ENCODE measurements around the gene CD300A. TPM values are rescaled to one million over a fixed set of nuclear protein-coding genes. Genes with fewer than 3 reads are reported as not detected.

Gene CD300A
- total and polyA plus RNA-seq, 4 experiments from 2014 or later, result 27.6 to 51.4 (median 33.7) TPM

DNA sequence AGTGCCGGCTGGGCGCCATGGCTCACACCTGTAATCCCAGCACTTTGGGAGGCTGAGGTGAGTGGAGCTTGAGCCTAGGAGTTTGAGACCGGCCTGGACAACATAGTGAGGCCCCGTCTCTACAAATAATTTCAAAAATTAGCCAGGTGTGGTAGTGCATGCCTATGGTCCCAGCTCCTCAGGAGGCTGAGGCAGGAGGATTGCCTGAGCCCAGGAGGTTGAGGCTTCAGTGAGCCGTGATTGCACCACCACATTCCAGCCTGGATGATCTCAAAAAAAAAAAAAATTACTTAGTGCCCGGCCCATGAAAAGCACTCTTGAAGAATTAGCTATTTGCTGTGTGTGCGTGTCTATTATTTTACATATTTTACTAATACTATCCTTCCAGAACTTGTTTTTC is 24.9 kb upstream of the CD300A start:
- Histone ChIP-seq H3K9me3 (ENCODE audit: control insufficient read depth in 1 of 2, low read length in 2 of 2) (no peaks in the 10 kb centered on the region), H3K36me3 (ENCODE audit: insufficient read depth, low read length) (no peaks in the 10 kb centered on the region), H3K4me1 (ENCODE audit: insufficient read depth, low read length) (no peaks in the 10 kb centered on the region), H3K27ac (ENCODE audit: low read depth, low read length) (no peak overlapping the region), H3K27me3 (ENCODE audit: insufficient read depth, low read length) (no peaks in the 10 kb centered on the region), H3K4me3 (ENCODE audit: low read length in 2 of 2) (no peak overlapping the region)
- intact Hi-C loops (cut with micrococcal nuclease), result no loop called here
- Mint-ChIP-seq H3K4me3 (no peak overlapping the region), H3K27ac (no peak overlapping the region), H3K9me3 (peaks cover 0 to 40% (median 30%) of the 10 kb centered on the region in 8 donors), H3K36me3 (peaks cover 0 to 2% of the 10 kb centered on the region in 2 donors), H3K27me3 (peaks cover 2 to 5% of the 10 kb centered on the region in 2 donors), H3K4me1 (peaks cover 0 to 1% (median 0%) of the 10 kb centered on the region in 4 donors)
- DNase-seq, result no peak
- ChIA-PET CTCF (ENCODE audit: partially characterized antibody) (interaction anchor here (1.8 kb wide), 1 partner anchor 15 kb away, joined by 4 read pairs; no protein-coding TSS in a partner anchor), POLR2A (ENCODE audit: partially characterized antibody) (no interaction called here)

DNA sequence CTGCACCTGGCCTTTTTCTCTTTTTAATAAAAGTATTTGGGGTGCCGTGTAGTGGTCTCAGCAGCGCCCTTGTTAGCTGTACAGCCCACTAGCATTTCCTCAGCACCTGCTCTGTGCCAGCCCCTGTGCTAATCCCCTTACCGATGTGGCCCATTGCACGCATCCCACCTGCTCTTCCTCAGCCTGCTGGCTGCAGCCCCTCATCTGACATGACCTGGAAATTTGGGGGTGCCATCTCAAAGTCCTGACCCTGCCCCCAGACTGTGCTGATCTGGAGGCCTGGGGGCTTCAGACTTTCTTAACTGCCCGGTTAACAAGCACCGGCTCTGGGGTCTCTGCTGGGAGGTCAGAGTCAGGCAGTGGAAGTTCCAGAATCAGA is 24.2 kb upstream of the CD300A start:
- no peak for DNase-seq
- Mint-ChIP-seq H3K36me3 (peaks cover 0 to 2% of the 10 kb centered on the region in 2 donors), H3K9me3 (peaks cover 0 to 33% (median 28%) of the 10 kb centered on the region in 8 donors), H3K27me3 (peaks cover 0 to 2% of the 10 kb centered on the region in 2 donors), H3K4me1 (peaks cover 0 to 1% (median 0%) of the 10 kb centered on the region in 4 donors), H3K4me3 (no peak overlapping the region), H3K27ac (no peak overlapping the region)
- POLR2A ChIA-PET (ENCODE audit: partially characterized antibody), result no interaction called here
- Histone ChIP-seq H3K27ac (ENCODE audit: low read depth, low read length) (no peak overlapping the region), H3K36me3 (ENCODE audit: insufficient read depth, low read length) (no peaks in the 10 kb centered on the region), H3K4me3 (ENCODE audit: low read length in 2 of 2) (no peak overlapping the region), H3K9me3 (ENCODE audit: control insufficient read depth in 1 of 2, low read length in 2 of 2) (no peaks in the 10 kb centered on the region), H3K27me3 (ENCODE audit: insufficient read depth, low read length) (no peaks in the 10 kb centered on the region), H3K4me1 (ENCODE audit: insufficient read depth, low read length) (no peaks in the 10 kb centered on the region)
- intact Hi-C loops (cut with micrococcal nuclease), result no loop called here
- CTCF ChIA-PET (ENCODE audit: partially characterized antibody), result interaction anchor here (1.8 kb wide), 1 partner anchor 14 kb away, joined by 4 read pairs; no protein-coding TSS in a partner anchor

DNA sequence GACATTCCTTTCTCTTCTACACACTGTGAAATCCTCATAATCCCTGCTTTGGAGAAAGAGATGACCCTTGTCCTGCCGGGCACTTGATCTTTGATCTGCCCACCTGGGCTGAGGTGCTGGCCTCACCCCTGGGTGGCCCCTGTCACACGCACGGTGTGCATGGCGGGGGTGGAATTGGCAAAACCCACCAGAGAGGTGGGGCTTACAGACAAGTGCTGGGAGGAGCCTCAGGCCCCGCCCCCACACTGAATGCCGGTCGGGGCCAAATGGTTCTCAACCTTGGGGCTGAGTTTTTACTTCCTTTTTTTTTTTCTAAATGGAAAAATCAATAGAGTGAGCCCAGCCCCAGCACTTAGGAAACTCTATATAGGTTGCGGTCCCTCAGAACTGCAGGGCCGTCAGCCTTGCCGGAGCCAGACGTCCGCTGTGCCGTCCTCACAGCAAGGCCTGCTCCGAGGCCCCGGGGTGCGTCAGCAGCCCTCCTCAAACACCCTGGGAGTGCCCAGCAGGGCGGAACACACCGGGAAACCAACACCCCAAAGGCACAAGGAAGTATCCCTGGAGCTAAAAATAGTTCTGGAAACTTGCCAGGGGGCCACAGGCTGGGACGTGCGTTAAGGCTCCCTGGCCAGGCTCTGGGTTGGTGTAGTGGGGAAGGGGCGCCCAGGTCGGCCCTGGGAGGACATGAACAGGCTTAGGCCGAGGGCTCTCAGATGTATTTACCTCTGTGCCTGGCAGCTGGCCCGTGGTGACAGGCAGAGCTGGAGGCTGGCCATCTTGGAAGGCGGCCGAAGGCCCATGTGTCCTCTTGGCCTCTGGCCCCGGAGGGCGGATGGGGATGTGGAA is 23.5 kb upstream of the CD300A start:
- Histone ChIP-seq H3K27ac (ENCODE audit: low read depth, low read length) (no peak overlapping the region), H3K4me1 (ENCODE audit: insufficient read depth, low read length) (no peaks in the 10 kb centered on the region), H3K36me3 (ENCODE audit: insufficient read depth, low read length) (no peaks in the 10 kb centered on the region), H3K4me3 (ENCODE audit: low read length in 2 of 2) (no peak overlapping the region), H3K27me3 (ENCODE audit: insufficient read depth, low read length) (no peaks in the 10 kb centered on the region), H3K9me3 (ENCODE audit: control insufficient read depth in 1 of 2, low read length in 2 of 2) (no peaks in the 10 kb centered on the region)
- Mint-ChIP-seq H3K27ac (no peak overlapping the region), H3K4me3 (no peak overlapping the region), H3K4me1 (peaks cover 0 to 1% (median 0%) of the 10 kb centered on the region in 4 donors), H3K27me3 (peaks cover 0 to 2% of the 10 kb centered on the region in 2 donors), H3K36me3 (peaks cover 0 to 2% of the 10 kb centered on the region in 2 donors), H3K9me3 (peaks cover 0 to 27% (median 21%) of the 10 kb centered on the region in 8 donors)
- no peak for DNase-seq
- intact Hi-C loops (cut with micrococcal nuclease), result no loop called here
- CTCF ChIA-PET (ENCODE audit: partially characterized antibody), result interaction anchor here (1.4 to 2.2 kb wide), 2 partner anchors 15 to 72 kb away, joined by 3 to 15 read pairs; no protein-coding TSS in a partner anchor
- POLR2A ChIA-PET (ENCODE audit: partially characterized antibody), result no interaction called here

DNA sequence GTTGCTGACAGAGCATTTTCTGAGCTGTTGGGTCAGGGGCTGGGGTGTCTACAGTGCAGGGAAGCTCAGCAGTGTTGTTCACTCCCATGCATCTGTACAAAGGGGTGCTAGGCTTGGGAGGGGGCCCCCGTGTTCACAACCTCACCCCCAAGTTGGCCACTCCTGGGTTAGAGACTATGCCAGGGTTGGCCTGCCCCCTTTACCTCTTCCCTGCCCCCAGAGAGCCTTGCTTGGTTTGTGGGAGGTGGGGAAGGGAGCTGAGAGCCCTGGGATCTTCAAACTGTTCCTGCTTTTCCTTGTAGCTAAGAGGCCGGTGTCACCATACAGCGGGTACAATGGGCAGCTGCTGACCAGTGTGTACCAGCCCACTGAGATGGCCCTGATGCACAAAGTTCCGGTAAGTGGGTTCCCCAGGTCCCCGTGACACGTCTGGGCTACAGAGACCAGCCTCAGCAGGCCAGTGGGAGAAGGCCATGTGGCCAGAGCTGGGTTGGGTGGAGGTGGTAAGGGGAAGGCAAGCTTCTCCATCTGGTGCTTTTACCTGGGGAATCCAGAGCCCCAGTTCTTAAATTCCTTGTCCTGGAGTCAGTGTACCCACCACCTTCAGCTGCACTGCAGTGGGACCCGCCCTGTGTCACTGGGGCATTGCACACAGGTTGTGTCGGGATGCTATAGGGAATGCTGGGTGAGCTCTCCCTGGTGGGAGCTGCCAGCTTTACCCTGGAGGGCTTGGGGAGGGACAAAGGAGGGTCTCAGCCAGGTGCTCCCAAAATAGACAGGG is 22.7 kb upstream of the CD300A start:
- POLR2A ChIA-PET (ENCODE audit: partially characterized antibody), result no interaction called here
- no peaks in the 10 kb centered on the region for H3K36me3 ChIP-seq (ENCODE audit: insufficient read depth, low read length)
- no peaks in the 10 kb centered on the region for H3K9me3 ChIP-seq (ENCODE audit: control insufficient read depth in 1 of 2, low read length in 2 of 2)
- no peak overlapping the region for H3K27ac ChIP-seq (ENCODE audit: low read depth, low read length)
- CTCF ChIA-PET (ENCODE audit: partially characterized antibody), result interaction anchor here (0.9 to 2.2 kb wide), 3 partner anchors 14 to 73 kb away, joined by 3 to 15 read pairs (median 4); no protein-coding TSS in a partner anchor
- H3K27me3 ChIP-seq (ENCODE audit: insufficient read depth, low read length), result no peaks in the 10 kb centered on the region
- intact Hi-C loops (cut with micrococcal nuclease), result no loop called here
- Mint-ChIP-seq H3K27ac (no peak overlapping the region), H3K27me3 (peaks cover 0 to 2% of the 10 kb centered on the region in 2 donors), H3K4me3 (no peak overlapping the region), H3K4me1 (peaks cover 0 to 1% (median 0%) of the 10 kb centered on the region in 4 donors), H3K36me3 (peaks cover 0 to 2% of the 10 kb centered on the region in 2 donors), H3K9me3 (peaks cover 0 to 20% (median 14%) of the 10 kb centered on the region in 8 donors)
- no peak overlapping the region for H3K4me3 ChIP-seq (ENCODE audit: low read length in 2 of 2)
- H3K4me1 ChIP-seq (ENCODE audit: insufficient read depth, low read length), result no peaks in the 10 kb centered on the region
- no peak for DNase-seq

DNA sequence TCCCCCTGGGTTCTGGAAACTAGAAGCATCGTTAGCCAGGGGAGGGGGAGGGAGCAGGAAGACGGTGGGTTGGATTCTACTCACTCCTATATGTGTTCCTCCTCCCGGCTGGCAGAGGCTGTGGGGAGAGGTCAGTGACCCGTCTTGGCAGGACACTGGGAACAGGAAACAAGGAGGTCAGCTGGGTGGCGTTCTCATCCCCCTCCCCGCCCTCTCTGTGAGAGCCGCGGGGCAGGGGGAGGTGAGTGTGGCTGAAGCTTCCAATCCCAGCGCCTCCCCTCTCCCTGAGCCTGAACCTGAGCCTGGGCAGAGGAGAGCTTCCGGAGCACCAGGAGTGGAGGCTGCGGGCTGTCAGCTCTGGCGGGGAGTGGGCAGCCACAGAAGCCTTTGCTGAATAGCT is 22.0 kb upstream of the CD300A start:
- H3K4me3 ChIP-seq (ENCODE audit: low read length in 2 of 2), result no peak overlapping the region
- H3K27me3 Mint-ChIP-seq, result peaks cover 0 to 2% of the 10 kb centered on the region in 2 donors
- POLR2A ChIA-PET (ENCODE audit: partially characterized antibody), result no interaction called here
- H3K9me3 ChIP-seq (ENCODE audit: control insufficient read depth in 1 of 2, low read length in 2 of 2), result no peaks in the 10 kb centered on the region
- DNase-seq, result no peak
- CTCF ChIA-PET (ENCODE audit: partially characterized antibody), result interaction anchor here (0.9 to 2.2 kb wide), 3 partner anchors 13 to 73 kb away, joined by 3 to 15 read pairs (median 4); no protein-coding TSS in a partner anchor
- H3K4me1 ChIP-seq (ENCODE audit: insufficient read depth, low read length), result no peaks in the 10 kb centered on the region
- H3K9me3 Mint-ChIP-seq, result peaks cover 0 to 13% (median 7%) of the 10 kb centered on the region in 8 donors
- H3K27me3 ChIP-seq (ENCODE audit: insufficient read depth, low read length), result no peaks in the 10 kb centered on the region
- H3K4me1 Mint-ChIP-seq, result peaks cover 0 to 1% (median 0%) of the 10 kb centered on the region in 4 donors
- H3K36me3 ChIP-seq (ENCODE audit: insufficient read depth, low read length), result no peaks in the 10 kb centered on the region
- H3K4me3 Mint-ChIP-seq, result no peak overlapping the region
- intact Hi-C loops (cut with micrococcal nuclease), result no loop called here
- no peak overlapping the region for H3K27ac Mint-ChIP-seq
- no peak overlapping the region for H3K27ac ChIP-seq (ENCODE audit: low read depth, low read length)
- peaks cover 0 to 2% of the 10 kb centered on the region in 2 donors for H3K36me3 Mint-ChIP-seq

DNA sequence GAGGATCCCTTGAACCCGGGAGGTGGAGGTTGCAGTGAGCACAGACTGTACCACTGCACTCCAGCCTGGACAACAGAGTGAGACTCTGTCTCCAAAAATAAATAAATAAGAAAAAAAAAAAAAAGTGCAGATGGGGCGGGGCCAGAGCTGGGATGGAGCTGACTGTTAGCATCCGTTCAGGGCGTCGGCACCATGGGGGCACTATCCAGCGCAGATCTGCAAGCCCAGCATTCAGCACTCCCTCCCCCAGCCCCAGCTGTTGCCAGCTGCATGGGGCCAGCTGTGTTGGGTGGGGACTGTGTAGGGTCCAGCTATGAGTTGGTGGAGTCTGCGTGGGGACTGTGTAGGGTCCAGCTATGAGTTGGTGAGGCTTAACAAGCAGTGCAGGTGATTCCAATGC is 21.3 kb upstream of the CD300A start:
- Mint-ChIP-seq H3K4me3 (no peak overlapping the region), H3K27ac (no peak overlapping the region), H3K9me3 (peaks cover 0 to 5% (median 2%) of the 10 kb centered on the region in 8 donors), H3K4me1 (no peaks in the 10 kb centered on the region), H3K36me3 (no peaks in the 10 kb centered on the region), H3K27me3 (peaks cover 0 to 2% of the 10 kb centered on the region in 2 donors)
- no peak overlapping the region for H3K4me3 ChIP-seq (ENCODE audit: low read length in 2 of 2)
- ChIA-PET CTCF (ENCODE audit: partially characterized antibody) (no interaction called here), POLR2A (ENCODE audit: partially characterized antibody) (interaction anchor here (1.5 kb wide), 1 partner anchor 9 kb away, joined by 4 read pairs; no protein-coding TSS in a partner anchor)
- no peaks in the 10 kb centered on the region for H3K4me1 ChIP-seq (ENCODE audit: insufficient read depth, low read length)
- no peak for DNase-seq
- H3K36me3 ChIP-seq (ENCODE audit: insufficient read depth, low read length), result no peaks in the 10 kb centered on the region
- H3K9me3 ChIP-seq (ENCODE audit: control insufficient read depth in 1 of 2, low read length in 2 of 2), result no peaks in the 10 kb centered on the region
- intact Hi-C loops (cut with micrococcal nuclease), result no loop called here
- no peaks in the 10 kb centered on the region for H3K27me3 ChIP-seq (ENCODE audit: insufficient read depth, low read length)
- no peak overlapping the region for H3K27ac ChIP-seq (ENCODE audit: low read depth, low read length)
